ENCODE results near the gene CAMK2G.
A peak's percentile ranks its signal among the peaks of the same experiment; 100 is the strongest.
"Not testable (repeated sequence)": the region's sequence is repeated elsewhere in the genome, so short reads cannot be mapped to it uniquely, and the experiment has no call there.

CAMK2G gene

GRCh38 chr10:73829090-73829489 lies 45.3 kb downstream of the CAMK2G start:
- in situ Hi-C loops (cut with HindIII; ENCODE audit: low pct_ligation_motif_present, low pct_unique_long_range_greater_than_20kb, low sequenced_read_pairs); DNase-seq: not testable (repeated sequence)

- peak; percentile 20 for DNase-seq
- in situ Hi-C loops (cut with HindIII; ENCODE audit: low pct_ligation_motif_present, low pct_unique_long_range_greater_than_20kb, low sequenced_read_pairs): no loop called here
Measured at GRCh38 chr10:73828161-73828560, 46.2 kb downstream of the CAMK2G start.

GRCh38 chr10:73827346-73828089 lies 46.8 kb downstream of the CAMK2G start:
- in situ Hi-C loops (cut with HindIII; ENCODE audit: low pct_ligation_motif_present, low pct_unique_long_range_greater_than_20kb, low sequenced_read_pairs): no loop called here
- peak; percentile 89 for DNase-seq

GRCh38 chr10:73824146-73824725 lies 50.1 kb downstream of the CAMK2G start:
- DNase-seq: no peak
- in situ Hi-C loops (cut with HindIII; ENCODE audit: low pct_ligation_motif_present, low pct_unique_long_range_greater_than_20kb, low sequenced_read_pairs): no loop called here

- in situ Hi-C loops (cut with HindIII; ENCODE audit: low pct_ligation_motif_present, low pct_unique_long_range_greater_than_20kb, low sequenced_read_pairs): no loop called here
- DNase-seq: no peak
Measured at GRCh38 chr10:73823391-73823790, 51.0 kb downstream of the CAMK2G start.

GRCh38 chr10:73819513-73820093 lies 54.8 kb downstream of the CAMK2G start:
- DNase-seq: no peak
- in situ Hi-C loops (cut with HindIII; ENCODE audit: low pct_ligation_motif_present, low pct_unique_long_range_greater_than_20kb, low sequenced_read_pairs): no loop called here

GRCh38 chr10:73819081-73819480 lies 55.3 kb downstream of the CAMK2G start:
- in situ Hi-C loops (cut with HindIII; ENCODE audit: low pct_ligation_motif_present, low pct_unique_long_range_greater_than_20kb, low sequenced_read_pairs): no loop called here
- DNase-seq: no peak

GRCh38 chr10:73818402-73818801 lies 56.0 kb downstream of the CAMK2G start:
- in situ Hi-C loops (cut with HindIII; ENCODE audit: low pct_ligation_motif_present, low pct_unique_long_range_greater_than_20kb, low sequenced_read_pairs): no loop called here
- no peak for DNase-seq

- in situ Hi-C loops (cut with HindIII; ENCODE audit: low pct_ligation_motif_present, low pct_unique_long_range_greater_than_20kb, low sequenced_read_pairs): no loop called here
- no peak for DNase-seq
Measured at GRCh38 chr10:73817826-73818225, 56.5 kb downstream of the CAMK2G start.

- no peak for DNase-seq
- in situ Hi-C loops (cut with HindIII; ENCODE audit: low pct_ligation_motif_present, low pct_unique_long_range_greater_than_20kb, low sequenced_read_pairs): no loop called here
Measured at GRCh38 chr10:73816917-73817729, 57.2 kb downstream of the CAMK2G start.

GRCh38 chr10:73815719-73816030 lies 58.7 kb downstream of the CAMK2G start:
- no peak for DNase-seq
- in situ Hi-C loops (cut with HindIII; ENCODE audit: low pct_ligation_motif_present, low pct_unique_long_range_greater_than_20kb, low sequenced_read_pairs): no loop called here

- DNase-seq: peak; percentile 54
- in situ Hi-C loops (cut with HindIII; ENCODE audit: low pct_ligation_motif_present, low pct_unique_long_range_greater_than_20kb, low sequenced_read_pairs): no loop called here
Measured at GRCh38 chr10:73814896-73815718, 59.2 kb downstream of the CAMK2G start.

- in situ Hi-C loops (cut with HindIII; ENCODE audit: low pct_ligation_motif_present, low pct_unique_long_range_greater_than_20kb, low sequenced_read_pairs): no loop called here
- no peak for DNase-seq
Measured at GRCh38 chr10:73814276-73814895, 60.0 kb downstream of the CAMK2G start.

GRCh38 chr10:73813333-73813732 lies 61.0 kb downstream of the CAMK2G start:
- in situ Hi-C loops (cut with HindIII; ENCODE audit: low pct_ligation_motif_present, low pct_unique_long_range_greater_than_20kb, low sequenced_read_pairs): no loop called here
- no peak for DNase-seq

GRCh38 chr10:73812657-73813056 lies 61.7 kb downstream of the CAMK2G start:
- DNase-seq: no peak
- in situ Hi-C loops (cut with HindIII; ENCODE audit: low pct_ligation_motif_present, low pct_unique_long_range_greater_than_20kb, low sequenced_read_pairs): no loop called here

- DNase-seq: peak; percentile 31
- in situ Hi-C loops (cut with HindIII; ENCODE audit: low pct_ligation_motif_present, low pct_unique_long_range_greater_than_20kb, low sequenced_read_pairs): no loop called here
Measured at GRCh38 chr10:73810735-73811465, 63.5 kb downstream of the CAMK2G start.

- in situ Hi-C loops (cut with HindIII; ENCODE audit: low pct_ligation_motif_present, low pct_unique_long_range_greater_than_20kb, low sequenced_read_pairs): no loop called here
- DNase-seq: no peak
Measured at GRCh38 chr10:73810358-73810734, 64.0 kb downstream of the CAMK2G start.

All from ACHN (cell line).